Right lobe of liver (tissue), 4 donors: ENCODE measurements around the gene TXLNG.

Experiments
- POLR2A ChIP-seq: fragments of 450-650 bp; IDR thresholded peaks from one replicate; pipeline ENCODE4 v1.6.1; 2017; ENCODE audit warnings: antibody characterized with exemption, mild to moderate bottlenecking
- TF ChIP-seq, protein P1 (sequence below), 4 donors: fragments of 200-600 bp in 3 of 4; fragments of 450-650 bp in 1 of 4; IDR thresholded peaks; one replicate each; pipeline versions ENCODE4 v1.5.1 to v1.8.0; 2016 to 2022; ENCODE audit warnings: antibody characterized with exemption in 4 of 4, mild to moderate bottlenecking in 2 of 4
- donor health status: DM: no; HTN: no; CAD: no.
- donor health status: DM: no; HTN: no; CAD: no.
- donor health status: DM: no; HTN: yes; CAD: no.

DNA sequence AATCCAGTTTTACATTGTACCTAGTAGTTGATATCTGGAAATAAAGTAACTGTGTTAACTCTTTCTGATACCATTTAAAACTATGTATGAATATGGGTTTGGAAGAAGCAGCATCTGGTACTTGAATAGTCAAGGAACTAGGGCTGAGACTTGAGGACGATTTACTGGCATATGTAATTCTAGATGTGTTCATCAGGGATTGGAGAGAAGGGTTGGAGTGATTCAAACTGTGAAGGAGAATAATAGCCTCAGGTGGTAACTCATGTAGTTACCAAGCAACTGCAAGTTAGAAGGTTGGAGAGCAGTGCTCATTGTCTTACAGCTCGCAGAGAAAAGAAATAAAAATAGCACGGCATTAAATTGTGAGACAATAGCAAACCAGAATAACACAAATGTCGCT, 29.5 kb upstream of the TXLNG start:
- TF ChIP-seq, protein P1, sequence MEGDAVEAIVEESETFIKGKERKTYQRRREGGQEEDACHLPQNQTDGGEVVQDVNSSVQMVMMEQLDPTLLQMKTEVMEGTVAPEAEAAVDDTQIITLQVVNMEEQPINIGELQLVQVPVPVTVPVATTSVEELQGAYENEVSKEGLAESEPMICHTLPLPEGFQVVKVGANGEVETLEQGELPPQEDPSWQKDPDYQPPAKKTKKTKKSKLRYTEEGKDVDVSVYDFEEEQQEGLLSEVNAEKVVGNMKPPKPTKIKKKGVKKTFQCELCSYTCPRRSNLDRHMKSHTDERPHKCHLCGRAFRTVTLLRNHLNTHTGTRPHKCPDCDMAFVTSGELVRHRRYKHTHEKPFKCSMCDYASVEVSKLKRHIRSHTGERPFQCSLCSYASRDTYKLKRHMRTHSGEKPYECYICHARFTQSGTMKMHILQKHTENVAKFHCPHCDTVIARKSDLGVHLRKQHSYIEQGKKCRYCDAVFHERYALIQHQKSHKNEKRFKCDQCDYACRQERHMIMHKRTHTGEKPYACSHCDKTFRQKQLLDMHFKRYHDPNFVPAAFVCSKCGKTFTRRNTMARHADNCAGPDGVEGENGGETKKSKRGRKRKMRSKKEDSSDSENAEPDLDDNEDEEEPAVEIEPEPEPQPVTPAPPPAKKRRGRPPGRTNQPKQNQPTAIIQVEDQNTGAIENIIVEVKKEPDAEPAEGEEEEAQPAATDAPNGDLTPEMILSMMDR (IDR thresholded peaks at IDR 0.05), result no peak
- no peak for TF ChIP-seq POLR2A
